H9 (cell line): Measurements from ENCODE around the gene ETV6. TPM values are rescaled to one million over a fixed set of nuclear protein-coding genes. Genes with fewer than 3 reads are reported as not detected.

Source experiments
- DNase-seq: peaks from one replicate; pipeline ENCODE4 v3.0.0-alpha.2; 2017
- H2AFZ ChIP-seq: one replicate; pipeline ENCODE4 v1.6.1; 2013; ENCODE audit warnings: mild to moderate bottlenecking, low read length, control low read depth, moderate library complexity
- H2AK5ac ChIP-seq: 2 replicates; pipeline ENCODE4 v1.6.1; 2013; ENCODE audit warnings: low read length, control low read depth, mixed read lengths; ENCODE audit not compliant: insufficient read length
- H2BK120ac ChIP-seq: one replicate; pipeline ENCODE4 v1.6.1; 2013; ENCODE audit warnings: low read depth, mild to moderate bottlenecking, low read length, control low read depth, inconsistent platforms; ENCODE audit not compliant: poor library complexity, severe bottlenecking
- H2BK12ac ChIP-seq: 2 replicates; pipeline ENCODE4 v1.6.1; 2013; ENCODE audit warnings: low read length, control low read depth, mixed read lengths, low read depth; ENCODE audit not compliant: insufficient read length
- H2BK15ac ChIP-seq: 2 replicates; pipeline ENCODE4 v1.6.1; 2013; ENCODE audit warnings: low read depth, low read length, control low read depth
- H2BK20ac ChIP-seq: one replicate; pipeline ENCODE4 v1.6.1; 2013; ENCODE audit warnings: low read depth, mild to moderate bottlenecking, low read length, control low read depth, inconsistent platforms; ENCODE audit not compliant: poor library complexity, severe bottlenecking
- H2BK5ac ChIP-seq: 2 replicates; pipeline ENCODE4 v1.6.1; 2013; ENCODE audit warnings: low read length, control low read depth, mixed read lengths; ENCODE audit not compliant: insufficient read length
- H3K14ac ChIP-seq: 2 replicates; pipeline ENCODE4 v1.6.1; 2013; ENCODE audit warnings: low read length, control low read depth; ENCODE audit not compliant: insufficient read depth
- H3K18ac ChIP-seq: 2 replicates; pipeline ENCODE4 v1.6.1; 2013; ENCODE audit warnings: low read depth, mild to moderate bottlenecking, mixed read lengths, low read length, control low read depth; ENCODE audit not compliant: insufficient read length
- H3K23ac ChIP-seq: 2 replicates; pipeline ENCODE4 v1.6.1; 2013; ENCODE audit warnings: low read length, control low read depth, mixed read lengths, low read depth; ENCODE audit not compliant: insufficient read length
- H3K23me2 ChIP-seq: 2 replicates; pipeline ENCODE4 v1.6.1; 2013; ENCODE audit warnings: low read depth, mild to moderate bottlenecking, mixed read lengths, low read length, control low read depth; ENCODE audit not compliant: insufficient read length, poor library complexity, severe bottlenecking
- H3K27ac ChIP-seq: 2 replicates; pipeline ENCODE4 v1.5.1; 2013; ENCODE audit warnings: low read length, control low read depth, mixed read lengths, low read depth; ENCODE audit not compliant: insufficient read length
- H3K27me3 ChIP-seq: 2 replicates; pipeline ENCODE4 v1.6.1; 2013; ENCODE audit warnings: low read length, control low read depth, inconsistent platforms; ENCODE audit not compliant: insufficient read depth
- H3K4ac ChIP-seq: 2 replicates; pipeline ENCODE4 v1.6.1; 2013; ENCODE audit warnings: low read depth, mild to moderate bottlenecking, control low read depth, inconsistent platforms, low read length, moderate library complexity
- H3K4me1 ChIP-seq: 2 replicates; pipeline ENCODE4 v1.6.1; 2013; ENCODE audit warnings: low read length, control low read depth, inconsistent platforms; ENCODE audit not compliant: insufficient read depth
- H3K4me2 ChIP-seq: 2 replicates; pipeline ENCODE4 v1.6.1; 2013; ENCODE audit warnings: low read length, control low read depth, mixed read lengths; ENCODE audit not compliant: insufficient read length, insufficient read depth
- H3K56ac ChIP-seq: 2 replicates; pipeline ENCODE4 v1.6.1; 2013; ENCODE audit warnings: low read depth, mild to moderate bottlenecking, mixed read lengths, low read length, control low read depth; ENCODE audit not compliant: insufficient read length
- H3K79me1 ChIP-seq: 2 replicates; pipeline ENCODE4 v1.6.1; 2013; ENCODE audit warnings: low read depth, mild to moderate bottlenecking, moderate library complexity, low read length, control low read depth, inconsistent platforms; ENCODE audit not compliant: insufficient read depth, poor library complexity, severe bottlenecking
- H3K79me2 ChIP-seq: 2 replicates; pipeline ENCODE4 v1.6.1; 2013; ENCODE audit warnings: low read length, control low read depth, inconsistent platforms; ENCODE audit not compliant: insufficient read depth
- H3K9ac ChIP-seq: 2 replicates; pipeline ENCODE4 v1.6.1; 2013; ENCODE audit warnings: low read length, control low read depth, mixed read lengths; ENCODE audit not compliant: insufficient read length; ENCODE audit errors: extremely low read depth
- H3K9me3 ChIP-seq: one replicate; pipeline ENCODE4 v1.6.1; 2013; ENCODE audit warnings: low read depth, low read length, inconsistent platforms; ENCODE audit not compliant: control insufficient read depth
- H3T11ph ChIP-seq: one replicate; pipeline ENCODE4 v1.6.1; 2013; ENCODE audit warnings: mild to moderate bottlenecking, low read length, control low read depth, inconsistent platforms
- H4K20me1 ChIP-seq: one replicate; pipeline ENCODE4 v1.6.1; 2013; ENCODE audit not compliant: control insufficient read depth, insufficient read length, insufficient read depth
- H4K5ac ChIP-seq: 2 replicates; pipeline ENCODE4 v1.6.1; 2013; ENCODE audit warnings: low read depth, mild to moderate bottlenecking, mixed read lengths, low read length, control low read depth; ENCODE audit not compliant: insufficient read length
- H4K8ac ChIP-seq: replicated peaks from 2 replicates; pipeline ENCODE4 v1.6.1; 2013; ENCODE audit warnings: low read length, control low read depth, mixed read lengths, low read depth; ENCODE audit not compliant: insufficient read length
- H4K91ac ChIP-seq: 2 replicates; pipeline ENCODE4 v1.6.1; 2013; ENCODE audit warnings: low read depth, mild to moderate bottlenecking, moderate library complexity, mixed read lengths, low read length, control low read depth; ENCODE audit not compliant: insufficient read length
- H3K27ac Mint-ChIP-seq, 3 experiments: 2 replicates in 2 of 3; 3 replicates in 1 of 3; pipeline ENCODE4 v1.8.0; 2020 to 2021; ENCODE audit warnings: mixed read lengths in 3 of 3, mild to moderate bottlenecking in 1 of 3, moderate library complexity in 1 of 3
- H3K27me3 Mint-ChIP-seq: 2 replicates; pipeline ENCODE4 v1.8.0; 2021; ENCODE audit warnings: low read depth, mild to moderate bottlenecking, moderate library complexity, mixed read lengths
- H3K36me3 Mint-ChIP-seq, 3 experiments: 2 replicates in 2 of 3; 3 replicates in 1 of 3; pipeline ENCODE4 v1.8.0; 2020 to 2021; ENCODE audit warnings: low read depth in 3 of 3, mixed read lengths in 3 of 3; ENCODE audit not compliant: insufficient read depth in 1 of 3
- H3K4me1 Mint-ChIP-seq, 2 experiments: 2 replicates each; pipeline ENCODE4 v1.8.0; 2020; ENCODE audit warnings: mixed read lengths in 2 of 2
- H3K4me3 Mint-ChIP-seq, 2 experiments: 2 replicates in 1 of 2; 3 replicates in 1 of 2; pipeline ENCODE4 v1.8.0; 2020 to 2021; ENCODE audit warnings: mild to moderate bottlenecking in 2 of 2, mixed read lengths in 2 of 2, moderate library complexity in 1 of 2
- H3K9me3 Mint-ChIP-seq, 2 experiments: 2 replicates in 1 of 2; 3 replicates in 1 of 2; pipeline ENCODE4 v1.8.0; 2020; ENCODE audit warnings: mild to moderate bottlenecking in 2 of 2, mixed read lengths in 2 of 2, moderate library complexity in 1 of 2
- CTCF ChIP-seq: fragments of 200-600 bp; sonication (generic); conservative IDR thresholded peaks from 3 replicates; pipeline ENCODE4 v1.8.0; 2021; ENCODE audit warnings: antibody characterized with exemption, mild to moderate bottlenecking
- WGBS: extraction: QIAGEN DNeasy Blood & Tissue Kit; methylation state at CpG from one replicate; pipeline ENCODE4 v1.1.7; 2013; ENCODE audit warnings: missing lambda C conversion rate, low lambda C conversion rate, mixed read lengths; ENCODE audit not compliant: insufficient read length; ENCODE audit errors: extremely low coverage; 5-methylcytosine and 5-hydroxymethylcytosine counted together
- total RNA-seq: library from RNA; stranded (reverse); gene quantifications from 2 replicates; pipeline ENCODE4 v1.2.1, GENCODE V29; 2021

ETV6 gene
- total RNA-seq, 1 experiment from 2014 or later, result 28.7 TPM

- Mint-ChIP-seq H3K36me3 (peaks cover 0 to 5% (median 0%) of the 10 kb centered on the region in 3 experiments; a peak in 2 of 7 replicates), H3K27ac (no peak overlapping the region)
Measured at GRCh38 chr12:11776316-11776715, 126.8 kb downstream of the ETV6 start.

More at GRCh38 chr12:11776316-11776715, 126.8 kb downstream of the ETV6 start:
- Histone ChIP-seq H3K27ac (no peak overlapping the region), H3K56ac (no peak overlapping the region), H3K9ac (no peak overlapping the region), H2AK5ac (no peak overlapping the region), H2BK15ac (no peak overlapping the region), H3K23ac (no peak overlapping the region), H3T11ph (no peak overlapping the region), H2BK5ac (no peak overlapping the region), H3K79me2 (no peaks in the 10 kb centered on the region; the same call in 1 of the 2 replicates), H2BK20ac (no peak overlapping the region), H4K5ac (no peak overlapping the region), H3K9me3 (no peaks in the 10 kb centered on the region), H3K23me2 (no peaks in the 10 kb centered on the region), H3K27me3 (no peaks in the 10 kb centered on the region), H3K4me2 (no peak overlapping the region), H2AFZ (no peak overlapping the region), H2BK12ac (no peak overlapping the region), H4K8ac (no peak overlapping the region), H4K20me1 (no peaks in the 10 kb centered on the region), H3K14ac (no peak overlapping the region), H3K79me1 (no peaks in the 10 kb centered on the region), H3K4me1 (no peaks in the 10 kb centered on the region; the same call in 1 of the 2 replicates), H2BK120ac (no peak overlapping the region), H3K4ac (no peak overlapping the region), H4K91ac (no peak overlapping the region), H3K18ac (no peak overlapping the region)
- Mint-ChIP-seq H3K9me3 (no peaks in the 10 kb centered on the region), H3K4me3 (no peak overlapping the region), H3K27me3 (no peaks in the 10 kb centered on the region; the same call in 1 of the 2 replicates), H3K4me1 (peaks cover 9 to 16% of the 10 kb centered on the region in 2 experiments)
- no peak for DNase-seq
- no peak for TF ChIP-seq CTCF
- no CpG with 5 or more reads among the region's 3 CpGs for WGBS
